Bronchial epithelial cell (primary cell): ENCODE measurements around the gene C3. TPM values are rescaled to one million over a fixed set of nuclear protein-coding genes. Genes with fewer than 3 reads are reported as not detected.
"Not testable (repeated sequence)": the region's sequence is repeated elsewhere in the genome, so short reads cannot be mapped to it uniquely, and the experiment has no call there.

Experiments used
- DNase-seq: peaks from one replicate; pipeline ENCODE4 v3.0.0-alpha.2; 2010; ENCODE audit warnings: low read depth
- FAIRE-seq: peaks from 2 replicates; lab custom pipeline; 2011; peaks lifted over from hg19 to GRCh38; lab: Jason Lieb, UNC
- H3K27me3 ChIP-seq: 2 replicates; pipeline ENCODE4 v1.5.1; 2011; ENCODE audit warnings: low read length; ENCODE audit not compliant: control insufficient read depth, insufficient read depth
- H3K36me3 ChIP-seq: 2 replicates; pipeline ENCODE4 v1.5.1; 2011; ENCODE audit warnings: low read length; ENCODE audit not compliant: control insufficient read depth, insufficient read depth
- H3K4me3 ChIP-seq: 2 replicates; pipeline ENCODE4 v1.5.1; 2011; ENCODE audit warnings: mild to moderate bottlenecking, low read depth, low read length, control low read depth
- CTCF ChIP-seq: IDR thresholded peaks from 2 replicates; pipeline ENCODE4 v1.5.1; 2011; ENCODE audit warnings: mild to moderate bottlenecking, moderate library complexity, low read length, control low read depth, inconsistent platforms; ENCODE audit not compliant: insufficient read depth, severe bottlenecking
- total RNA-seq: library from RNA; depleted of rRNA; stranded (reverse); fragments of >200 nt; gene quantifications from 2 replicates; pipeline ENCODE4 v1.2.1, GENCODE V29; 2014

C3 gene
- total RNA-seq, 1 donor from 2014 or later, result 1.3 TPM

GRCh38 chr19:6632747-6633455 is 87.5 kb downstream of the C3 start:
- DNase-seq, result peak; percentile 46
- H3K36me3 ChIP-seq, FAIRE-seq, H3K27me3 ChIP-seq, H3K4me3 ChIP-seq: not testable (repeated sequence)
- peak; percentile 85 for TF ChIP-seq CTCF

GRCh38 chr19:6632002-6632621 is 88.3 kb downstream of the C3 start:
- H3K36me3 ChIP-seq, result no peaks in the 10 kb centered on the region
- no peak overlapping the region for H3K4me3 ChIP-seq
- FAIRE-seq (no peak), DNase-seq (peak; percentile 71)
- no peaks in the 10 kb centered on the region for H3K27me3 ChIP-seq
- TF ChIP-seq CTCF, result peak; percentile 61

Other genes with a start within 250 kb of the C3 start
- under 0.01 TPM in 1 of 2 replicates, not detected in the other for gene DENND1C, start 238.9 kb downstream of the C3 start, total RNA-seq
- gene TUBB4A, start 218.3 kb downstream of the C3 start, total RNA-seq, result not detected in 2 replicates
- 4.6 and 5.5 TPM in 2 replicates for gene TNFSF9, start 189.6 kb downstream of the C3 start, total RNA-seq
- gene CD70, start 129.5 kb downstream of the C3 start, total RNA-seq, result not detected in 2 replicates
- under 0.01 TPM in 1 of 2 replicates, not detected in the other for gene TNFSF14, start 50.5 kb downstream of the C3 start, total RNA-seq
- gene GPR108, start 16.9 kb upstream of the C3 start, total RNA-seq, result 87.7 and 99.0 TPM in 2 replicates
- 67.7 and 79.5 TPM in 2 replicates for gene TRIP10, start 19.0 kb upstream of the C3 start, total RNA-seq
- 69.6 and 88.5 TPM in 2 replicates for gene SH2D3A, start 46.8 kb upstream of the C3 start, total RNA-seq
- 0.51 and 0.53 TPM in 2 replicates for gene VAV1, start 52.1 kb upstream of the C3 start, total RNA-seq
- not detected in 2 replicates for gene ADGRE1, start 166.9 kb upstream of the C3 start, total RNA-seq